Measurements from ENCODE around the gene CELF2.
"Not testable (repeated sequence)": the region's sequence is repeated elsewhere in the genome, so short reads cannot be mapped to it uniquely, and the experiment has no call there.

GRCh38 chr10:11347580-11347979, 329.9 kb downstream of the CELF2 start:
- not testable (repeated sequence) for TF ChIP-seq CTCF (conservative IDR thresholded peaks at IDR 0.05); ZFX (IDR thresholded peaks at IDR 0.05)
